Glutamatergic neuron (in vitro differentiated cells): ENCODE measurements around the gene ATP11A. TPM values are rescaled to one million over a fixed set of nuclear protein-coding genes. Genes with fewer than 3 reads are reported as not detected.
"Not testable (repeated sequence)": the region's sequence is repeated elsewhere in the genome, so short reads cannot be mapped to it uniquely, and the experiment has no call there.

ENCODE experiments used
- DNase-seq: peaks from one replicate; pipeline ENCODE4 v3.0.0; 2022
- H3K27ac Mint-ChIP-seq: one replicate; pipeline ENCODE4 v1.8.0; 2020; ENCODE audit warnings: mild to moderate bottlenecking, mixed read lengths, inconsistent platforms; ENCODE audit not compliant: unreplicated experiment
- H3K27me3 Mint-ChIP-seq: one replicate; pipeline ENCODE4 v1.8.0; 2020; ENCODE audit warnings: mild to moderate bottlenecking, moderate library complexity, mixed read lengths, inconsistent platforms; ENCODE audit not compliant: unreplicated experiment
- H3K36me3 Mint-ChIP-seq: one replicate; pipeline ENCODE4 v1.8.0; 2020; ENCODE audit warnings: mild to moderate bottlenecking, mixed read lengths, inconsistent platforms; ENCODE audit not compliant: unreplicated experiment
- H3K4me1 Mint-ChIP-seq: one replicate; pipeline ENCODE4 v1.8.0; 2020; ENCODE audit warnings: mild to moderate bottlenecking, low read depth, mixed read lengths, inconsistent platforms; ENCODE audit not compliant: unreplicated experiment
- H3K4me3 Mint-ChIP-seq: one replicate; pipeline ENCODE4 v1.8.0; 2020; ENCODE audit warnings: mild to moderate bottlenecking, mixed read lengths, inconsistent platforms; ENCODE audit not compliant: unreplicated experiment
- H3K9me3 Mint-ChIP-seq: one replicate; pipeline ENCODE4 v1.8.0; 2020; ENCODE audit warnings: mild to moderate bottlenecking, moderate library complexity, mixed read lengths, inconsistent platforms; ENCODE audit not compliant: unreplicated experiment
- CTCF ChIP-seq: fragments of 200-600 bp; sonication (generic); IDR thresholded peaks from one replicate; pipeline ENCODE4 v1.5.0; 2021; ENCODE audit not compliant: partially characterized antibody, unreplicated experiment
- total RNA-seq: library from RNA; stranded (reverse); fragmentation: NEBNext Ultra II Directional; extraction: Animal tissue kit (Norgen Biotek cat#: 25700); gene quantifications from one replicate; pipeline ENCODE4 v1.2.1, GENCODE V29; 2021; ENCODE audit not compliant: unreplicated experiment

Gene ATP11A
- total RNA-seq, 1 donor from 2014 or later, result 127 TPM

GRCh38 chr13:112705286-112705685 is 15.4 kb downstream of the ATP11A start:
- peaks cover 50% of the 10 kb centered on the region for H3K4me1 Mint-ChIP-seq
- no peak for TF ChIP-seq CTCF

GRCh38 chr13:112706171-112706570 is 16.3 kb downstream of the ATP11A start:
- no peak overlapping the region for H3K27ac Mint-ChIP-seq
- H3K27me3 Mint-ChIP-seq, result peaks cover 5% of the 10 kb centered on the region
- H3K4me1 Mint-ChIP-seq, result peaks cover 57% of the 10 kb centered on the region
- TF ChIP-seq CTCF, result no peak
- no peak overlapping the region for H3K4me3 Mint-ChIP-seq
- peaks cover 10% of the 10 kb centered on the region for H3K9me3 Mint-ChIP-seq
- no peaks in the 10 kb centered on the region for H3K36me3 Mint-ChIP-seq
- no peak for DNase-seq

More at GRCh38 chr13:112705286-112705685, 15.4 kb downstream of the ATP11A start:
- Mint-ChIP-seq H3K36me3 (no peaks in the 10 kb centered on the region), H3K9me3 (peaks cover 10% of the 10 kb centered on the region), H3K4me3 (peak overlapping the region; percentile 14), H3K27ac (peak overlapping the region; percentile 24), H3K27me3 (peaks cover 5% of the 10 kb centered on the region)
- no peak for DNase-seq

GRCh38 chr13:112708560-112709240 is 18.9 kb downstream of the ATP11A start:
- H3K9me3 Mint-ChIP-seq, result peaks cover 8% of the 10 kb centered on the region
- no peak overlapping the region for H3K4me3 Mint-ChIP-seq
- H3K27ac Mint-ChIP-seq, result no peak overlapping the region
- TF ChIP-seq CTCF, result no peak
- H3K4me1 Mint-ChIP-seq, result peaks cover 63% of the 10 kb centered on the region
- no peak for DNase-seq
- H3K36me3 Mint-ChIP-seq, result no peaks in the 10 kb centered on the region
- H3K27me3 Mint-ChIP-seq, result peaks cover 5% of the 10 kb centered on the region

GRCh38 chr13:112709316-112709715 is 19.5 kb downstream of the ATP11A start:
- not testable (repeated sequence) for H3K27me3 Mint-ChIP-seq, H3K36me3 Mint-ChIP-seq, H3K4me3 Mint-ChIP-seq, DNase-seq, H3K9me3 Mint-ChIP-seq, H3K27ac Mint-ChIP-seq
- H3K4me1 Mint-ChIP-seq, result peaks cover 58% of the 10 kb centered on the region

- peaks cover 53% of the 10 kb centered on the region for H3K4me1 Mint-ChIP-seq
- TF ChIP-seq CTCF, result no peak
- peaks cover 8% of the 10 kb centered on the region for H3K36me3 Mint-ChIP-seq
- H3K27ac Mint-ChIP-seq, result peak overlapping the region; percentile 28
- peaks cover 12% of the 10 kb centered on the region for H3K9me3 Mint-ChIP-seq
- H3K4me3 Mint-ChIP-seq, result no peak overlapping the region
- DNase-seq, result no peak
- H3K27me3 Mint-ChIP-seq, result peaks cover 6% of the 10 kb centered on the region
Measured at GRCh38 chr13:112709825-112710783, 20.3 kb downstream of the ATP11A start.
